Upper lobe of left lung (tissue), 6 donors: ENCODE results near the gene AKR1C1. TPM values are rescaled to one million over a fixed set of nuclear protein-coding genes. Genes with fewer than 3 reads are reported as not detected.
"Not testable (repeated sequence)": the region's sequence is repeated elsewhere in the genome, so short reads cannot be mapped to it uniquely, and the experiment has no call there.

Experiments used
- ATAC-seq, 2 donors: fragments of 200-7000 bp; cut with Tn5 transposase; one replicate each; pipeline ENCODE4 v1.9.1; 2022; ENCODE audit warnings: mild to moderate bottlenecking in 2 of 2, moderate library complexity in 2 of 2; ENCODE audit not compliant: low FRiP score in 2 of 2
- DNase-seq, 2 donors: peaks; one replicate each; pipeline ENCODE4 v3.0.0-alpha.2; 2019 to 2020
- H3K27ac ChIP-seq, 4 donors: fragments of 200-600 bp; sonication (generic); one replicate each; pipeline ENCODE4 v1.5.1; 2016 to 2019
- H3K27me3 ChIP-seq, 4 donors: fragments of 200-600 bp; sonication (generic); one replicate each; pipeline ENCODE4 v1.5.1; 2017 to 2019
- H3K36me3 ChIP-seq, 4 donors: fragments of 200-600 bp; sonication (generic); one replicate each; pipeline ENCODE4 v1.5.1; 2016 to 2019
- H3K4me1 ChIP-seq, 4 donors: fragments of 200-600 bp; sonication (generic); one replicate each; pipeline ENCODE4 v1.5.1; 2018 to 2019
- H3K4me3 ChIP-seq, 4 donors: fragments of 200-600 bp; sonication (generic); one replicate each; pipeline ENCODE4 v1.5.1; 2017 to 2019; ENCODE audit warnings: mild to moderate bottlenecking in 2 of 4, moderate library complexity in 1 of 4
- H3K9me3 ChIP-seq, 4 donors: fragments of 200-600 bp; sonication (generic); one replicate each; pipeline ENCODE4 v1.5.1; 2018 to 2019
- CTCF ChIP-seq, 6 experiments: fragments of 450-650 bp in 4 of 6; fragments of 200-600 bp in 2 of 6; sonication (generic) in 2 of 6; IDR thresholded peaks; one replicate each; pipeline ENCODE4 v1.5.1; 2016 to 2019; ENCODE audit warnings: antibody characterized with exemption in 6 of 6
- EP300 ChIP-seq, 4 donors: sonication (generic); formaldehyde crosslinking; IDR thresholded peaks; one replicate each; pipeline ENCODE4 v1.5.1; 2017; ENCODE audit warnings: antibody characterized with exemption in 4 of 4, control low read depth in 2 of 4
- POLR2A ChIP-seq, 4 donors: fragments of 450-650 bp; IDR thresholded peaks; one replicate each; pipeline ENCODE4 v1.5.1; 2016 to 2017; ENCODE audit warnings: antibody characterized with exemption in 4 of 4, mild to moderate bottlenecking in 2 of 4
- POLR2AphosphoS5 ChIP-seq, 2 donors: sonication (generic); formaldehyde crosslinking; IDR thresholded peaks; one replicate each; pipeline ENCODE4 v1.5.1; 2017; ENCODE audit warnings: antibody characterized with exemption in 2 of 2
- WGBS, 2 donors: methylation state at CpG; one replicate each; pipeline ENCODE4 v1.1.5; 2017 to 2018; 5-methylcytosine and 5-hydroxymethylcytosine counted together
- total RNA-seq, 6 donors: library from RNA; depleted of rRNA in 4 of 6; stranded (reverse); fragments of >200 nt in 4 of 6; gene quantifications; one replicate each; pipeline versions ENCODE4 v1.1.0 to v1.2.1, GENCODE V29; 2016 to 2021
- donor health status: DM: no; HTN: no; CAD: no; lungs with moderate emphysema.
- donor health status: DM: no; HTN: yes; CAD: no; lungs with severe emphysema.

The AKR1C1 gene
- total RNA-seq = 100 to 1,000 TPM in 1 of 6 donors, 10 to 100 TPM in 5; 38.2 to 103 (median 44.3) TPM

GRCh38 chr10:4962876-4963814, at the start of gene AKR1C1:
AKR1C1 (plus strand) TSS chr10:4963415; CDS start chr10:4963445, 30 bp downstream.
- not testable (repeated sequence) for DNase-seq, H3K4me1 ChIP-seq, H3K36me3 ChIP-seq, H3K9me3 ChIP-seq, H3K27me3 ChIP-seq
- TF ChIP-seq POLR2AphosphoS5 (IDR thresholded peaks at IDR 0.05) (peak; percentile 24 to 61), POLR2A (IDR thresholded peaks at IDR 0.05) (peak in 1 of 4 donors; percentile 51)
- H3K27ac ChIP-seq = peak within 1 kb of the TSS in 1 of 4 donors; percentile 32
- peak within 1 kb of the TSS in 3 of 4 donors; percentile 21 to 38 (median 36) for H3K4me3 ChIP-seq
- 43 to 60% methylated on average over 6 of the region's 7 CpGs for WGBS, 2 donors
- ATAC-seq = peak; percentile 91 to 97

GRCh38 chr10:4914213-4914850, 48.9 kb upstream of the AKR1C1 start:
- DNase-seq = no peak
- 89 to 91% methylated on average over 6 of the region's 6 CpGs for WGBS, 2 donors
- H3K9me3 ChIP-seq = no peaks in the 10 kb centered on the region
- no peak overlapping the region for H3K4me3 ChIP-seq
- no peak overlapping the region for H3K27ac ChIP-seq
- TF ChIP-seq EP300 (IDR thresholded peaks at IDR 0.05) = no peak
- TF ChIP-seq POLR2A (IDR thresholded peaks at IDR 0.05) = no peak
- no peak for TF ChIP-seq POLR2AphosphoS5 (IDR thresholded peaks at IDR 0.05)
- no peaks in the 10 kb centered on the region for H3K4me1 ChIP-seq
- H3K36me3 ChIP-seq = no peaks in the 10 kb centered on the region
- no peak for ATAC-seq
- no peaks in the 10 kb centered on the region for H3K27me3 ChIP-seq

- Histone ChIP-seq H3K27ac (no peak overlapping the region), H3K27me3 (no peaks in the 10 kb centered on the region), H3K4me1 (no peaks in the 10 kb centered on the region), H3K36me3 (no peaks in the 10 kb centered on the region), H3K4me3 (no peak overlapping the region), H3K9me3 (no peaks in the 10 kb centered on the region)
- TF ChIP-seq CTCF (IDR thresholded peaks at IDR 0.05) (no peak), EP300 (IDR thresholded peaks at IDR 0.05) (no peak), POLR2A (IDR thresholded peaks at IDR 0.05) (no peak), POLR2AphosphoS5 (IDR thresholded peaks at IDR 0.05) (no peak)
- ATAC-seq (no peak), DNase-seq (no peak)
- WGBS, 2 donors = 88 to 94% methylated on average over 3 of the region's 3 CpGs
Observed at GRCh38 chr10:4916086-4916716, 47.0 kb upstream of the AKR1C1 start.

- no peak for DNase-seq
- TF ChIP-seq POLR2A (IDR thresholded peaks at IDR 0.05) = no peak
- no peak for TF ChIP-seq CTCF (IDR thresholded peaks at IDR 0.05)
- no peak for TF ChIP-seq EP300 (IDR thresholded peaks at IDR 0.05)
- no peak for TF ChIP-seq POLR2AphosphoS5 (IDR thresholded peaks at IDR 0.05)
- Histone ChIP-seq H3K27me3 (no peaks in the 10 kb centered on the region), H3K4me3 (no peak overlapping the region), H3K27ac (no peak overlapping the region), H3K9me3 (no peaks in the 10 kb centered on the region), H3K4me1 (no peaks in the 10 kb centered on the region), H3K36me3 (no peaks in the 10 kb centered on the region)
- 56 to 83% methylated on average over 1 of the region's 1 CpG for WGBS, 2 donors
- ATAC-seq = no peak
Observed at GRCh38 chr10:4918236-4918635, 45.0 kb upstream of the AKR1C1 start.

GRCh38 chr10:4924482-4924881, 38.7 kb upstream of the AKR1C1 start:
- DNase-seq, ATAC-seq, H3K4me3 ChIP-seq, H3K27me3 ChIP-seq, H3K27ac ChIP-seq, H3K36me3 ChIP-seq, H3K4me1 ChIP-seq, H3K9me3 ChIP-seq: not testable (repeated sequence)

GRCh38 chr10:4926400-4926799, 36.8 kb upstream of the AKR1C1 start:
- no peak overlapping the region for H3K4me3 ChIP-seq

More at GRCh38 chr10:4926400-4926799, 36.8 kb upstream of the AKR1C1 start:
- Histone ChIP-seq H3K4me1 (no peaks in the 10 kb centered on the region), H3K9me3 (peaks cover 0 to 4% (median 0%) of the 10 kb centered on the region in 4 donors), H3K27ac (no peak overlapping the region), H3K27me3 (no peaks in the 10 kb centered on the region), H3K36me3 (no peaks in the 10 kb centered on the region)
- no peak for ATAC-seq
- TF ChIP-seq POLR2AphosphoS5 (IDR thresholded peaks at IDR 0.05) = no peak
- TF ChIP-seq POLR2A (IDR thresholded peaks at IDR 0.05) = no peak
- no peak for TF ChIP-seq CTCF (IDR thresholded peaks at IDR 0.05)
- no peak for TF ChIP-seq EP300 (IDR thresholded peaks at IDR 0.05)
- no peak for DNase-seq
